GM21360 (cell line): ENCODE data around the gene ERC1.

Source experiments
- ATAC-seq: cut with Tn5 transposase; IDR thresholded peaks from one replicate; pipeline ENCODE4 v1.9.1; 2021; ENCODE audit warnings: mild to moderate bottlenecking, moderate library complexity; ENCODE audit not compliant: unreplicated experiment

ERC1 gene

GRCh38 chr12:1528791-1529190 is 537.8 kb downstream of the ERC1 start:
- no peak for ATAC-seq

- ATAC-seq = no peak
These were observed 538.3 kb downstream of the ERC1 start for GRCh38 chr12:1529228-1529861.

GRCh38 chr12:1529862-1530591 is 539.0 kb downstream of the ERC1 start:
- ATAC-seq = no peak

- ATAC-seq = no peak
These were observed 539.6 kb downstream of the ERC1 start for GRCh38 chr12:1530592-1531152.

GRCh38 chr12:1531153-1531653 is 540.2 kb downstream of the ERC1 start:
- no peak for ATAC-seq

GRCh38 chr12:1531654-1532374 is 540.8 kb downstream of the ERC1 start:
- ATAC-seq = no peak

- no peak for ATAC-seq
These were observed 541.5 kb downstream of the ERC1 start for GRCh38 chr12:1532375-1533165.

GRCh38 chr12:1533205-1533601 is 542.2 kb downstream of the ERC1 start:
- ATAC-seq = peak; percentile 13

GRCh38 chr12:1533602-1534304 is 542.7 kb downstream of the ERC1 start:
- ATAC-seq = peak; percentile 33

- no peak for ATAC-seq
These were observed 543.7 kb downstream of the ERC1 start for GRCh38 chr12:1534748-1535147.

- ATAC-seq = no peak
These were observed 545.8 kb downstream of the ERC1 start for GRCh38 chr12:1536817-1537216.

- ATAC-seq = no peak
These were observed 548.1 kb downstream of the ERC1 start for GRCh38 chr12:1539135-1539534.

GRCh38 chr12:1540690-1541089 is 549.7 kb downstream of the ERC1 start:
- ATAC-seq = no peak

- no peak for ATAC-seq
These were observed 551.6 kb downstream of the ERC1 start for GRCh38 chr12:1542599-1542998.

- no peak for ATAC-seq
These were observed 554.1 kb downstream of the ERC1 start for GRCh38 chr12:1544996-1545700.
